ENCODE data around the gene FBXO21. TPM values are rescaled to one million over a fixed set of nuclear protein-coding genes. Genes with fewer than 3 reads are reported as not detected.

Gene FBXO21
- total RNA-seq, 1 donor from 2014 or later = 17.4 TPM

- no peak for DNase-seq (ENCODE audit: low spot score)
Observed at GRCh38 chr12:117167769-117168168, 22.5 kb downstream of the FBXO21 start.

GRCh38 chr12:117166107-117166506, 24.2 kb downstream of the FBXO21 start:
- no peak for DNase-seq (ENCODE audit: low spot score)

GRCh38 chr12:117165342-117165741, 24.9 kb downstream of the FBXO21 start:
- DNase-seq (ENCODE audit: low spot score) = no peak

- no peak for DNase-seq (ENCODE audit: low spot score)
Observed at GRCh38 chr12:117162633-117163032, 27.6 kb downstream of the FBXO21 start.

- DNase-seq (ENCODE audit: low spot score) = no peak
Observed at GRCh38 chr12:117162167-117162539, 28.1 kb downstream of the FBXO21 start.

- DNase-seq (ENCODE audit: low spot score) = no peak
Observed at GRCh38 chr12:117161460-117162166, 28.7 kb downstream of the FBXO21 start.

GRCh38 chr12:117159674-117160073, 30.6 kb downstream of the FBXO21 start:
- no peak for DNase-seq (ENCODE audit: low spot score)

- no peak for DNase-seq (ENCODE audit: low spot score)
Observed at GRCh38 chr12:117158911-117159553, 31.2 kb downstream of the FBXO21 start.

GRCh38 chr12:117158096-117158495, 32.2 kb downstream of the FBXO21 start:
- DNase-seq (ENCODE audit: low spot score) = no peak

- DNase-seq (ENCODE audit: low spot score) = no peak
Observed at GRCh38 chr12:117155278-117156060, 34.8 kb downstream of the FBXO21 start.

GRCh38 chr12:117152793-117153775, 37.2 kb downstream of the FBXO21 start:
- DNase-seq (ENCODE audit: low spot score) = no peak

- no peak for DNase-seq (ENCODE audit: low spot score)
Observed at GRCh38 chr12:117151403-117152031, 38.8 kb downstream of the FBXO21 start.

- DNase-seq (ENCODE audit: low spot score) = no peak
Observed at GRCh38 chr12:117149431-117149830, 40.8 kb downstream of the FBXO21 start.

- no peak for DNase-seq (ENCODE audit: low spot score)
Observed at GRCh38 chr12:117148642-117149041, 41.6 kb downstream of the FBXO21 start.

- no peak for DNase-seq (ENCODE audit: low spot score)
Observed at GRCh38 chr12:117147639-117148038, 42.6 kb downstream of the FBXO21 start.

GRCh38 chr12:117145597-117146154, 44.6 kb downstream of the FBXO21 start:
- no peak for DNase-seq (ENCODE audit: low spot score)

- DNase-seq (ENCODE audit: low spot score) = no peak
Observed at GRCh38 chr12:117144599-117144998, 45.7 kb downstream of the FBXO21 start.

- no peak for DNase-seq (ENCODE audit: low spot score)
Observed at GRCh38 chr12:117143008-117143532, 47.2 kb downstream of the FBXO21 start.

- no peak for DNase-seq (ENCODE audit: low spot score)
Observed at GRCh38 chr12:117142094-117142493, 48.2 kb downstream of the FBXO21 start.
